Mammary epithelial cell (primary cell): ENCODE results near the gene TRAPPC8.

ENCODE experiments used
- EZH2 ChIP-seq: IDR thresholded peaks from 2 replicates; pipeline ENCODE4 v1.6.1; 2012; ENCODE audit warnings: low read length, inconsistent platforms, borderline replicate concordance
- TF ChIP-seq, protein P1 (sequence below), 2 donors: IDR thresholded peaks in 1 of 2; conservative IDR thresholded peaks in 1 of 2; 2 replicates each; pipeline ENCODE4 v1.5.1; 2011 to 2012; ENCODE audit warnings: inconsistent platforms in 2 of 2, low read length in 2 of 2, mild to moderate bottlenecking in 2 of 2, control low read depth in 1 of 2, low read depth in 1 of 2; ENCODE audit not compliant: insufficient read depth in 1 of 2; ENCODE audit errors: extremely low read depth in 1 of 2

DNA sequence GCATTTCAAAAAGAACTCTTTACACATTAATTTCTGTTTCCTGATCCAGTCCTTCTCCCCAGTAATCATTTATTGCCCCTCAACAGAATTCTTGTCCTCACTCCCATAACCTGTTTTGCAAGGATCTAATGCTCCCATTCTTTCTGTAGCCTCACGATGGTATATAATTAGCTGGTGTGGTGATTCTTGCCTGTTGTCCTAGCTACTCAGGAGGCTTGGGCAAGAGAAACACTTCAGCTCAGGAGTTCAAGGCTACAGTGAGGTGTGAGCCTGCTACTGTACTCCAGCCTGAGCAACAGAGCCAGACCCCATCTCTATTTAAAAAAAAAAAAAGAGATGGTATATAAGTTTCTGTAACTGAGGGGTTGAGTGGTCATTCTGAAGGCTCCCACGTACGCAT lies 7.7 kb upstream of the TRAPPC8 start:
- no peak for TF ChIP-seq EZH2
- TF ChIP-seq, protein P1, sequence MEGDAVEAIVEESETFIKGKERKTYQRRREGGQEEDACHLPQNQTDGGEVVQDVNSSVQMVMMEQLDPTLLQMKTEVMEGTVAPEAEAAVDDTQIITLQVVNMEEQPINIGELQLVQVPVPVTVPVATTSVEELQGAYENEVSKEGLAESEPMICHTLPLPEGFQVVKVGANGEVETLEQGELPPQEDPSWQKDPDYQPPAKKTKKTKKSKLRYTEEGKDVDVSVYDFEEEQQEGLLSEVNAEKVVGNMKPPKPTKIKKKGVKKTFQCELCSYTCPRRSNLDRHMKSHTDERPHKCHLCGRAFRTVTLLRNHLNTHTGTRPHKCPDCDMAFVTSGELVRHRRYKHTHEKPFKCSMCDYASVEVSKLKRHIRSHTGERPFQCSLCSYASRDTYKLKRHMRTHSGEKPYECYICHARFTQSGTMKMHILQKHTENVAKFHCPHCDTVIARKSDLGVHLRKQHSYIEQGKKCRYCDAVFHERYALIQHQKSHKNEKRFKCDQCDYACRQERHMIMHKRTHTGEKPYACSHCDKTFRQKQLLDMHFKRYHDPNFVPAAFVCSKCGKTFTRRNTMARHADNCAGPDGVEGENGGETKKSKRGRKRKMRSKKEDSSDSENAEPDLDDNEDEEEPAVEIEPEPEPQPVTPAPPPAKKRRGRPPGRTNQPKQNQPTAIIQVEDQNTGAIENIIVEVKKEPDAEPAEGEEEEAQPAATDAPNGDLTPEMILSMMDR (conservative IDR thresholded peaks at IDR 0.05 in 1 of 2, IDR thresholded peaks at IDR 0.05 in 1 of 2; ENCODE audit: extremely low read depth in 1 of 2, insufficient read depth in 1 of 2, low read depth in 1 of 2, low read length in 2 of 2) = no peak
